ENCODE results near the gene MCF2L. TPM values are rescaled to one million over a fixed set of nuclear protein-coding genes. Genes with fewer than 3 reads are reported as not detected.

The MCF2L gene
- total RNA-seq, 2 experiments from 2014 or later, result 2.8 to 16.4 TPM

DNA sequence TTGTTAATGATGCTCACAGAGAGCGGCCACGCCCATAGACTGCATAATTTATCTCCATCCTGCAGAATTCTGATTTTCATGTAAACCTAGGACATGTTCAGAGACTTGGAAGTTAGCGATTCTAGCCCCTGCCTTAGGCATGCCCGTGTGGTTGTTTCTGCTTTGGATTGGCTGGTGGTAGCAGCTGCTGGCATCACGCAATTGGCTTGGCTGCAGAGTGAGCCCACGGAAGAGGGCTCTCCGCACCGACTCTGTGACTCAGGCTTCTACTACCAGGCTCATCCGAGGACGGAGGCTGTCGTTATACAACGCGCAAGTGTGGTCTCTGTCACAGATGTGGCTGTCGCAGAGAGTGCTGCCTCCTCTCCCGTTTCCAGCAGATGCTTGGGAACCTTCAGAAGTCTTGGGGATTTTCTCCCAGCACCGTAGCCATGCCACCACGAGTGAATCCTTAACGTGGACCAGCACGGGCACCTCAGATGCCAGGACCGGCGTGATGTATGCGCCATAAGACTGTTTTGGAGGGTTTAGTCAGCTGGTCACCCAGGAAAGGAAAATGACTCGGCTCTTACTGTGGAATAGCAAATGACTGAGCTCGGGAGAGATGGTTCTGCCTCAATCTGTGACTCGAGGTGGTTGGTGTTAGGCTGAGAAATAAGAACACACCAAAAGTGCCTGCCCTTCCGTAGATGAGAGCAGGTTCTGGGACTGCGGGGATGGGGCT lies 75.5 kb downstream of the MCF2L start:
- no peak for TF ChIP-seq EZH2phosphoT487 (IDR thresholded peaks at IDR 0.05; ENCODE audit: borderline replicate concordance, low read depth, low read length)
- TF ChIP-seq, protein P1, sequence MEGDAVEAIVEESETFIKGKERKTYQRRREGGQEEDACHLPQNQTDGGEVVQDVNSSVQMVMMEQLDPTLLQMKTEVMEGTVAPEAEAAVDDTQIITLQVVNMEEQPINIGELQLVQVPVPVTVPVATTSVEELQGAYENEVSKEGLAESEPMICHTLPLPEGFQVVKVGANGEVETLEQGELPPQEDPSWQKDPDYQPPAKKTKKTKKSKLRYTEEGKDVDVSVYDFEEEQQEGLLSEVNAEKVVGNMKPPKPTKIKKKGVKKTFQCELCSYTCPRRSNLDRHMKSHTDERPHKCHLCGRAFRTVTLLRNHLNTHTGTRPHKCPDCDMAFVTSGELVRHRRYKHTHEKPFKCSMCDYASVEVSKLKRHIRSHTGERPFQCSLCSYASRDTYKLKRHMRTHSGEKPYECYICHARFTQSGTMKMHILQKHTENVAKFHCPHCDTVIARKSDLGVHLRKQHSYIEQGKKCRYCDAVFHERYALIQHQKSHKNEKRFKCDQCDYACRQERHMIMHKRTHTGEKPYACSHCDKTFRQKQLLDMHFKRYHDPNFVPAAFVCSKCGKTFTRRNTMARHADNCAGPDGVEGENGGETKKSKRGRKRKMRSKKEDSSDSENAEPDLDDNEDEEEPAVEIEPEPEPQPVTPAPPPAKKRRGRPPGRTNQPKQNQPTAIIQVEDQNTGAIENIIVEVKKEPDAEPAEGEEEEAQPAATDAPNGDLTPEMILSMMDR (conservative IDR thresholded peaks at IDR 0.05; ENCODE audit: low read length), result no peak
- intact Hi-C loops (cut with micrococcal nuclease; ENCODE audit: unreplicated experiment), result no loop called here
- BruUV-seq (replicated peaks), result no TSS peak
- H2AFZ ChIP-seq (ENCODE audit: low read length), result no peak overlapping the region
- H3K4me3 ChIP-seq (ENCODE audit: low read depth, low read length, poor library complexity, severe bottlenecking), result no peak overlapping the region
- no peaks in the 10 kb centered on the region for H3K79me2 ChIP-seq (ENCODE audit: insufficient read depth, low read depth, low read length)
- no peak for DNase-seq (ENCODE audit: low spot score)
- no peaks in the 10 kb centered on the region for H4K20me1 ChIP-seq (ENCODE audit: insufficient read depth, low read length)
- H3K27ac ChIP-seq (ENCODE audit: low read depth, low read length, poor library complexity, severe bottlenecking), result no peak overlapping the region
- ChIA-PET POLR2A (no interaction called here), CTCF (ENCODE audit: unreplicated experiment) (no interaction called here)
- no peak overlapping the region for H3K4me2 ChIP-seq (ENCODE audit: low read length)
- H3K4me1 ChIP-seq (ENCODE audit: insufficient read depth, low read length, poor library complexity, severe bottlenecking), result no peaks in the 10 kb centered on the region
- H3K36me3 ChIP-seq (ENCODE audit: insufficient read depth, low read length), result no peaks in the 10 kb centered on the region
- no peaks in the 10 kb centered on the region for H3K9me3 ChIP-seq (ENCODE audit: low read length)
- H3K9me2 ChIP-seq (ENCODE audit: insufficient read depth, low read length), result no peaks in the 10 kb centered on the region

DNA sequence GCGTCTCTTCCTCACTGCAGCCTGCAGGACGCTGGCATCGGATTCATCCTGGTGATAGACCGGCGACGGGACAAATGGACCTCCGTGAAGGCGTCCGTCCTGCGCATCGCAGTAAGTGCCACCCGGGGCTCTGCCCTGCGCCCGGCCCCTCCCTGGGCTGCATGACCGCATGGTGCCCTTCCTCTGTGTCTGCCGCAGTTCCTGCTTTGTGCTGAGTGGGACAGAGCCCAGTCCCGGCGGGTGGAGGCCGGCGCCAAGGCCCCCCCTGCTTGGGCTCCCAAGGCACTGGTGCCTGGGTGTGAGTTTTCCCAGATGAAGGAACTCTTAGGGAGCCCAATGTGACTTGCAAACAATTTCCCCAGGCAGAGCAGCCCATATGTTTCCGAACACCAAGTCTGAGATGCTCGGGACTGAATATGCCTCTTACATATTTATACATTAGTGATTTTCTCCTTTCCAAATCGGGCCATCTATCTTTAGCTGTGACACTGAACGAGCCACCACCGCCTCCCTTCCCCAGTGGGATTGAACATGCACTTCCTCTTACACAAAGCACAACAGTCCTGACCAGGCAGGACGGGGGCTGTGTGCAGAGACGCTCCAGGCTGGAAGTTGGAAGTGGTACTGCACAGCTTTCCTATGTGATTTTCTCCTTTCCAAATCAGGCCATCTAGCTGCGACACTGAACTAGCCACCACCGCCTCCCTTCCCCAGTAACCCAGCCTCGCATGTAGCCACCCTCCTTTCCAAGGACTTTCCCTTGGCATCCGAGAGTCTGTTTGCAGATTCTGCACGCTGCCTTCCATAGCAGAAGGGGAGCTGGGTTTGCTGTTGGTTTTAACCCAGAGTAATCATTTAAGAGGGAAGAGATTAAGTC lies 76.5 kb downstream of the MCF2L start:
- BruUV-seq (replicated peaks), result no TSS peak
- H3K36me3 ChIP-seq (ENCODE audit: insufficient read depth, low read length), result no peaks in the 10 kb centered on the region
- H3K9me3 ChIP-seq (ENCODE audit: low read length), result no peaks in the 10 kb centered on the region
- H4K20me1 ChIP-seq (ENCODE audit: insufficient read depth, low read length), result no peaks in the 10 kb centered on the region
- ChIA-PET POLR2A (no interaction called here), CTCF (ENCODE audit: unreplicated experiment) (no interaction called here)
- no peak for DNase-seq (ENCODE audit: low spot score)
- TF ChIP-seq, protein P1 (conservative IDR thresholded peaks at IDR 0.05; ENCODE audit: low read length), result no peak
- TF ChIP-seq EZH2phosphoT487 (IDR thresholded peaks at IDR 0.05; ENCODE audit: borderline replicate concordance, low read depth, low read length), result no peak
- H2AFZ ChIP-seq (ENCODE audit: low read length), result no peak overlapping the region
- no peak overlapping the region for H3K27ac ChIP-seq (ENCODE audit: low read depth, low read length, poor library complexity, severe bottlenecking)
- H3K4me2 ChIP-seq (ENCODE audit: low read length), result no peak overlapping the region
- H3K4me3 ChIP-seq (ENCODE audit: low read depth, low read length, poor library complexity, severe bottlenecking), result no peak overlapping the region
- H3K4me1 ChIP-seq (ENCODE audit: insufficient read depth, low read length, poor library complexity, severe bottlenecking), result no peaks in the 10 kb centered on the region
- intact Hi-C loops (cut with micrococcal nuclease; ENCODE audit: unreplicated experiment), result no loop called here
- H3K9me2 ChIP-seq (ENCODE audit: insufficient read depth, low read length), result no peaks in the 10 kb centered on the region
- no peaks in the 10 kb centered on the region for H3K79me2 ChIP-seq (ENCODE audit: insufficient read depth, low read depth, low read length)

All from OCI-LY7 (cell line).